HepG2 (cell line): ENCODE results near the gene USP43. TPM values are rescaled to one million over a fixed set of nuclear protein-coding genes. Genes with fewer than 3 reads are reported as not detected.

ENCODE experiments used
- CHCHD3 ChIP-seq: sonication (generic); formaldehyde crosslinking; IDR thresholded peaks from 2 replicates; pipeline ENCODE4 v1.8.0; 2022; ENCODE audit warnings: mild to moderate bottlenecking, missing genetic modification reagents, moderate library complexity
- GABPA ChIP-seq, 2 experiments: IDR thresholded peaks; 2 replicates each; pipeline ENCODE4 v1.6.1; 2011 to 2016; ENCODE audit warnings: low read depth in 2 of 2, low read length in 1 of 2, missing biosample characterization in 1 of 2, missing genetic modification characterization in 1 of 2
- GATA4 ChIP-seq: sonication (generic); IDR thresholded peaks from 2 replicates; pipeline ENCODE4 v1.6.1; 2016; ENCODE audit warnings: antibody characterized with exemption, low read depth, borderline replicate concordance
- MTA3 ChIP-seq: sonication (generic); formaldehyde crosslinking; IDR thresholded peaks from 2 replicates; pipeline ENCODE4 v1.4.0; 2020; ENCODE audit warnings: missing genetic modification reagents
- USF2 ChIP-seq, 2 experiments: sonication (generic) in 1 of 2; formaldehyde crosslinking in 1 of 2; IDR thresholded peaks; 2 replicates each; pipeline versions ENCODE4 v1.5.1 to v1.6.1; 2011 to 2020; ENCODE audit warnings: borderline replicate concordance in 1 of 2, low read depth in 1 of 2, low read length in 1 of 2, mild to moderate bottlenecking in 1 of 2, missing genetic modification reagents in 1 of 2, moderate library complexity in 1 of 2
- ZBTB34 ChIP-seq: sonication (generic); formaldehyde crosslinking; IDR thresholded peaks from 2 replicates; pipeline ENCODE4 v1.8.0; 2022; ENCODE audit warnings: mild to moderate bottlenecking, missing genetic modification reagents
- ZNF280D ChIP-seq: sonication (generic); formaldehyde crosslinking; IDR thresholded peaks from 2 replicates; pipeline ENCODE4 v1.5.1; 2020; ENCODE audit warnings: mild to moderate bottlenecking, missing genetic modification reagents
- ZNF3 ChIP-seq: IDR thresholded peaks from 2 replicates; pipeline ENCODE4 v1.7.0; 2017; ENCODE audit warnings: inconsistent platforms
- ZNF7 ChIP-seq: IDR thresholded peaks from 2 replicates; pipeline ENCODE4 v1.6.1; 2016; ENCODE audit warnings: missing biosample characterization, missing genetic modification reagents
- polyA plus RNA-seq, 8 experiments: library from polyadenylated mRNA; depleted of rRNA in 3 of 8; stranded (reverse) in 7 of 8; unstranded in 1 of 8; fragments of >200 nt; fragmentation: Illumina TruSeq in 4 of 8; extraction: Trizol in 4 of 8; gene quantifications; 2 replicates each; pipeline versions ENCODE4 v1.2.1 to v1.2.3, GENCODE V29; 2011 to 2016; ENCODE audit warnings: low read depth in 4 of 8, missing spikeins in 1 of 8, mixed read lengths in 1 of 8; ENCODE audit not compliant: insufficient read depth in 1 of 8
- total RNA-seq, 5 experiments: library from RNA; depleted of rRNA; stranded (reverse); fragments of >200 nt; fragmentation: Illumina TruSeq; extraction: Trizol; gene quantifications; 2 replicates each; pipeline ENCODE4 v1.2.3, GENCODE V29; 2016; ENCODE audit warnings: low read depth in 1 of 5
- TF ChIP-seq, protein P1 (sequence below): sonication (generic); formaldehyde crosslinking; IDR thresholded peaks from 2 replicates; pipeline ENCODE4 v1.4.0; 2020; ENCODE audit warnings: missing genetic modification reagents, borderline replicate concordance
- TF ChIP-seq, protein P2 (sequence below), 2 experiments: sonication (generic) in 1 of 2; formaldehyde crosslinking in 1 of 2; IDR thresholded peaks; 2 replicates each; pipeline versions ENCODE4 v1.4.0 to v1.6.1; 2016 to 2020; ENCODE audit warnings: borderline replicate concordance in 1 of 2, low read depth in 1 of 2, mild to moderate bottlenecking in 1 of 2, missing genetic modification reagents in 1 of 2

USP43 gene
- total and polyA plus RNA-seq, 2 of the 13 experiments (the other 11 are each of a cell fraction or from before 2014, with no cell fraction given): 1.6 to 2.2 TPM

DNA sequence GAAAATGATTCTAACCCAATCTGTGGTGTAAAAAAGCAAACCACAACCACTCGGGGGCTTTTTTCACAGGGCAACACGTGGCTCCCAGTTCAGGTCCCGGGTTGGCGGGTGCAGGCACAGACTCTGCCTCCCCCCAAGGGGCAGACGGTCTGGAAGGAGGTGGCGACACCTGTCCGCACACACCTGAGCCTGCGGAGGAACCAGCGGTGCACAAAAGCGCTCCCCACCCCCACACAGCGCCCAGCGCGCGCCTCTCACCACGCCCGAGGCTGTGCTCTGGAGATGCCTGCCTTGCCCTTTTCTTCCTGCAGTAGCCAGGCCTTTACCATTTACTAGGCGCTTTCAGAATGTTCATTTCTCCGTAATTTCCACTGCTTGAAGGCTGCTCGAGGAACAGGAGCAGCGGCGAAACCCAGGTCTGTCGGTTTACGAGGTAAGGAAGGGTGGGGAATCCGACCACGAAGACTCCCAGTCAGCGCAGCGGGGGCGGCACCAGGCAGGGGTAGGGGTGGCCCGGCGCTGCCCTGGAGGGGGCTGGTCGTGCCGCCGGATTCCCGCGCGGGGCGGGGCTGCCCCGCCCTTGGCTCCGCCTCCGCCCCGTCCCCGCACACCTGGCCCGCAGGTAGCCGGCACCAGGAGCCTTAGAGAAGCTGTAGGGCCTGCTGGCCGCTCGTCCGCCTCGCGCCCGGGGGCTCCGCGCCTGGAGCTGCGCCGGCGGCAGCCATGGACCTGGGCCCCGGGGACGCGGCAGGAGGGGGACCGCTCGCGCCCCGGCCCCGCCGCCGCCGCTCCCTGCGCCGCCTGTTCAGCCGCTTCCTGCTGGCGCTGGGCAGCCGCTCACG is at the start of gene USP43 (continued):
- peak; percentile 27; the same call in 1 of the 2 replicates for TF ChIP-seq ZNF280D
- TF ChIP-seq MTA3 (CRISPR knock-in tag): no peak
- TF ChIP-seq ZBTB34: 0 out of 2 replicates have a peak, but pooled peaks have one; percentile 43
- no peak for TF ChIP-seq ZNF7 (CRISPR knock-in tag)
- TF ChIP-seq ZNF3: no peak
- no peak for TF ChIP-seq GATA4
- TF ChIP-seq, protein P1, sequence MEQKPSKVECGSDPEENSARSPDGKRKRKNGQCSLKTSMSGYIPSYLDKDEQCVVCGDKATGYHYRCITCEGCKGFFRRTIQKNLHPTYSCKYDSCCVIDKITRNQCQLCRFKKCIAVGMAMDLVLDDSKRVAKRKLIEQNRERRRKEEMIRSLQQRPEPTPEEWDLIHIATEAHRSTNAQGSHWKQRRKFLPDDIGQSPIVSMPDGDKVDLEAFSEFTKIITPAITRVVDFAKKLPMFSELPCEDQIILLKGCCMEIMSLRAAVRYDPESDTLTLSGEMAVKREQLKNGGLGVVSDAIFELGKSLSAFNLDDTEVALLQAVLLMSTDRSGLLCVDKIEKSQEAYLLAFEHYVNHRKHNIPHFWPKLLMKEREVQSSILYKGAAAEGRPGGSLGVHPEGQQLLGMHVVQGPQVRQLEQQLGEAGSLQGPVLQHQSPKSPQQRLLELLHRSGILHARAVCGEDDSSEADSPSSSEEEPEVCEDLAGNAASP (CRISPR knock-in tag): no peak
- no peak for TF ChIP-seq GABPA (IDR thresholded peaks at IDR 0.05; ENCODE audit: low read depth, low read length)
- no peak for TF ChIP-seq GABPA (CRISPR knock-in tag; IDR thresholded peaks at IDR 0.05; ENCODE audit: low read depth)
- TF ChIP-seq USF2 (IDR thresholded peaks at IDR 0.05; ENCODE audit: low read depth, low read length): no peak
- TF ChIP-seq USF2 (CRISPR knock-in tag; IDR thresholded peaks at IDR 0.05; ENCODE audit: borderline replicate concordance): no peak
- no peak for TF ChIP-seq CHCHD3 (CRISPR knock-in tag)
- TF ChIP-seq, protein P2, sequence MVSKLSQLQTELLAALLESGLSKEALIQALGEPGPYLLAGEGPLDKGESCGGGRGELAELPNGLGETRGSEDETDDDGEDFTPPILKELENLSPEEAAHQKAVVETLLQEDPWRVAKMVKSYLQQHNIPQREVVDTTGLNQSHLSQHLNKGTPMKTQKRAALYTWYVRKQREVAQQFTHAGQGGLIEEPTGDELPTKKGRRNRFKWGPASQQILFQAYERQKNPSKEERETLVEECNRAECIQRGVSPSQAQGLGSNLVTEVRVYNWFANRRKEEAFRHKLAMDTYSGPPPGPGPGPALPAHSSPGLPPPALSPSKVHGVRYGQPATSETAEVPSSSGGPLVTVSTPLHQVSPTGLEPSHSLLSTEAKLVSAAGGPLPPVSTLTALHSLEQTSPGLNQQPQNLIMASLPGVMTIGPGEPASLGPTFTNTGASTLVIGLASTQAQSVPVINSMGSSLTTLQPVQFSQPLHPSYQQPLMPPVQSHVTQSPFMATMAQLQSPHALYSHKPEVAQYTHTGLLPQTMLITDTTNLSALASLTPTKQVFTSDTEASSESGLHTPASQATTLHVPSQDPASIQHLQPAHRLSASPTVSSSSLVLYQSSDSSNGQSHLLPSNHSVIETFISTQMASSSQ (IDR thresholded peaks at IDR 0.05; ENCODE audit: low read depth): no peak
- TF ChIP-seq, protein P2 (CRISPR knock-in tag; IDR thresholded peaks at IDR 0.05; ENCODE audit: borderline replicate concordance): no peak
